A549 (cell line): ENCODE measurements around the gene CEND1.

ENCODE experiments used
- CHD2 ChIP-seq: fragments of 150-350 bp; IDR thresholded peaks from 2 replicates; pipeline ENCODE4 v1.6.1; 2014; ENCODE audit warnings: low read length; ENCODE audit not compliant: partially characterized antibody
- EP300 ChIP-seq, 2 experiments: fragments of >200 bp; sonication (Bioruptor Twin); formaldehyde crosslinking; IDR thresholded peaks; 2 replicates in 1 of 2; 3 replicates in 1 of 2; pipeline ENCODE4 v1.6.1; 2016 to 2017
- ESRRA ChIP-seq: fragments of 150-350 bp; IDR thresholded peaks from 2 replicates; pipeline ENCODE4 v1.6.1; 2014; ENCODE audit warnings: mild to moderate bottlenecking, low read length, borderline replicate concordance
- TF ChIP-seq, protein P1 (sequence below): fragments of >200 bp; sonication (Bioruptor Twin); formaldehyde crosslinking; IDR thresholded peaks from 3 replicates; pipeline ENCODE4 v1.5.1; 2016
- TF ChIP-seq, protein P2 (sequence below): IDR thresholded peaks from 2 replicates; pipeline ENCODE4 v1.6.1; 2012

DNA sequence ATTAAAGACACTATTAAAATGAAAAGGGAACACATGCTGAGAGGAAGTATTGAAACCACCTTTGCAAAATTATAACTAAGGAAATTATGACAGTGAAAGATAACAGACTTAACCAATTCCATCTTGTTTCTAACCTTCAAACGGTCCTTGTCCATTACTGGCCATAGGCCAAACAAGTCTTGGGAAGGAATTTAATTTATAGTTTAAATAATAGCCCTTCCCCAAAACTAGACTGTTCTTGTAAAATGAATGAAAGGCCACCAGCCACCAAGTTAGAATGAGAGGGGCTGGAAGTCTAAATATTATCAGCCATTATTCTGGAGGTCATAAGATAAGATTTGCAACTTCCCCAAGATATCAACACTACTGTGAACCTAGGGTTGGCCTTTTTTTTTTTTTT lies 44.5 kb downstream of the CEND1 start:
- TF ChIP-seq, protein P1, sequence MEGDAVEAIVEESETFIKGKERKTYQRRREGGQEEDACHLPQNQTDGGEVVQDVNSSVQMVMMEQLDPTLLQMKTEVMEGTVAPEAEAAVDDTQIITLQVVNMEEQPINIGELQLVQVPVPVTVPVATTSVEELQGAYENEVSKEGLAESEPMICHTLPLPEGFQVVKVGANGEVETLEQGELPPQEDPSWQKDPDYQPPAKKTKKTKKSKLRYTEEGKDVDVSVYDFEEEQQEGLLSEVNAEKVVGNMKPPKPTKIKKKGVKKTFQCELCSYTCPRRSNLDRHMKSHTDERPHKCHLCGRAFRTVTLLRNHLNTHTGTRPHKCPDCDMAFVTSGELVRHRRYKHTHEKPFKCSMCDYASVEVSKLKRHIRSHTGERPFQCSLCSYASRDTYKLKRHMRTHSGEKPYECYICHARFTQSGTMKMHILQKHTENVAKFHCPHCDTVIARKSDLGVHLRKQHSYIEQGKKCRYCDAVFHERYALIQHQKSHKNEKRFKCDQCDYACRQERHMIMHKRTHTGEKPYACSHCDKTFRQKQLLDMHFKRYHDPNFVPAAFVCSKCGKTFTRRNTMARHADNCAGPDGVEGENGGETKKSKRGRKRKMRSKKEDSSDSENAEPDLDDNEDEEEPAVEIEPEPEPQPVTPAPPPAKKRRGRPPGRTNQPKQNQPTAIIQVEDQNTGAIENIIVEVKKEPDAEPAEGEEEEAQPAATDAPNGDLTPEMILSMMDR: no peak
- no peak for TF ChIP-seq CHD2
- no peak for TF ChIP-seq EP300 (IDR thresholded peaks at IDR 0.05)
- no peak for TF ChIP-seq ESRRA
- TF ChIP-seq, protein P2, sequence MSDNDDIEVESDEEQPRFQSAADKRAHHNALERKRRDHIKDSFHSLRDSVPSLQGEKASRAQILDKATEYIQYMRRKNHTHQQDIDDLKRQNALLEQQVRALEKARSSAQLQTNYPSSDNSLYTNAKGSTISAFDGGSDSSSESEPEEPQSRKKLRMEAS: no peak
